Measurements from ENCODE around the gene NAGK.
"Not testable (repeated sequence)": the region's sequence is repeated elsewhere in the genome, so short reads cannot be mapped to it uniquely, and the experiment has no call there.

Gene NAGK

GRCh38 chr2:71068218-71069035, at the start of gene NAGK:
NAGK (plus strand) TSS chr2:71068648; CDS start chr2:71068684, 36 bp downstream.
- DNase-seq, result peak; percentile 99

- not testable (repeated sequence) for DNase-seq
Observed at GRCh38 chr2:71019989-71020388, 48.5 kb upstream of the NAGK start.

- not testable (repeated sequence) for DNase-seq
Observed at GRCh38 chr2:71021394-71021793, 47.1 kb upstream of the NAGK start.

- DNase-seq, result not testable (repeated sequence)
Observed at GRCh38 chr2:71023553-71024243, 44.8 kb upstream of the NAGK start.

- DNase-seq, result not testable (repeated sequence)
Observed at GRCh38 chr2:71036296-71036695, 32.2 kb upstream of the NAGK start.

DNA sequence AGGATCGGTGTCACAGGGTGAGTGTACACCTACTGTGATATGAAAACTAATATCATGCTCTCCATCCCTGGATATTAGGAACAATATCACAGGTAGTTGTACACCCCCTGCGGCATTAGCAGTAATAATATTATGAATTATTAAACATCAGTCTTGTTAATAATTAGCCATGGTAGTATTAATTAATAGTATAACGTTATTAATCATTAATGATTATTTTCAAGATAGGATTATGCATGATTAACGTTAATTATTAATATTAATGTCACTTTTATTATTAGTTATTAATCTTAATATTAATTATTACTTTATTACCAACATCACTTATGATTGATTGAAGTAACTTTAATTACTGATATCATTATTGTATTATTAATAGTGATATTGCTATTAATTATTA, 26.2 kb upstream of the NAGK start:
- no peak for DNase-seq

DNA sequence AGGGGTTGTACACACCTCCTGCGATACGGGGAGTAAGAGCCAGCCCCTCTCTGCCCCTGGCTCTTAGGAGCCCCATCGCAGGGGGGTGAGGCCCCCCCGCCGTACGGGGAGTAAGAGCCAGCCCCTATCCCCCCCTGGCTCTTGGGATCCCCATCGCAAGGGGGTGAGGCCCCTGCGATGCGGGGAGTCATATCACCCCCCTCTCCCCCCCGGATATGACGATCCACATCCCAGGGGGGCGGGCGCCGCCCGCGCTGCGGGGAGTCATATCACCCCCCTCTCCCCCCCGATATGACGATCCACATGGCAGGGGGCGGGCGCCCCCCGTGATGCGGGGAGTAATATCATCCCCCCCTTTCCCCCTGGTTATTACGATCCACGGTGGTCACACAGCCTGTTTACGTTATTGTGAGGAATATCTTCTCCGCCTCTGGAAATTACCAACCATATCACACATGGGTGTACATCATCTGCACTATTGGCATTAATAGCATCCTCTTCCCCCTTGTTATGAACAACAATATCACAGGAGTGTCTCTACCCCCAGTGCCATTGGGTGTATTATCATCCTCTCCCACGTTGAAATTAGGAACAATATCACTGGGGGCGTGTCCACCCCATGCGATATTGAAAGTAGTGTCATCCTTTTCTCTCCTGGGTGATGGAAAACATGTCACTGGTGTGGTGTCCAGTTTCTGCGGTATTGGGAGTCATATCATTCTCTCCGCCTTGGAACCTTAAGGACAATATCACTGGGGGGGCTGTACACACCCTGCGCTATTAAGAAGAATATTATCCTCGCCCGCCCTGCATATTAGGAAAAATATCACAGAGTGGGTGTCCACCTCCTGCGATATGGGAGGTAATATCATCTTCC, 24.7 kb upstream of the NAGK start:
- peak; percentile 17 for DNase-seq

GRCh38 chr2:71045151-71045550, 23.3 kb upstream of the NAGK start:
- DNase-seq, result no peak

DNA sequence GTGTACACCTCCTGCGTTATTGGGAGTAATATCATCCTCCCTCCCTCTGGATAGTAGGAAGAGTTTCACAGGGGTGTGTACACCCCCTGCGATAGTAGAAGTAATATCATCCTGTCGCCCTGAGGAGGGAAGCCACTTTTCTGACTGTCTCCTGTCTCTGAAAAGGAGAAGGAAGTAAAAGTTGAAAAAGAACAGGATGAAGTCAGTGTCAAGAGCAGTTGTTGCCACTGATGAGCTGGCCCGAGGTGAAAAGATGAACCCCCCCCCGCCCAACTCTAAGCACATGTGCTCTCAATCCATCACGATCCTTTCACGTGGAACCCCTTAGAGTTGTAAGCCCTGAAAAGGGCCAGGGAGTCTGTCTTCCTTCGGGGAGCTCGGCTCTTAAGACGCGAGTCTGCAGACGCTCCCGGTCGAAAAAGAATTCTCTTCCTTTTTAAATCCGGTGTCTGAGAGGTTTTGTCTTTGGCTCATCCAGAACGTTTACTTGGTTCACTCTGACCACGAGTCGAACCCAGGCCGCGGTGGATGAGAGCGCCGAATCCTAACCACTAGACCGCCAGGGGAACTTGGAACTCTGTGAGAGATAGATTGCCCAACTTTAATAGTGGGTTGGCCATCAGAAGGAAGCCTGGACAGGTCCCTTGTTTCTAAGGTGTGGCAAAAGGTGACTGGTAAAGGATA, 22.4 kb upstream of the NAGK start:
- peak; percentile 35 for DNase-seq

DNA sequence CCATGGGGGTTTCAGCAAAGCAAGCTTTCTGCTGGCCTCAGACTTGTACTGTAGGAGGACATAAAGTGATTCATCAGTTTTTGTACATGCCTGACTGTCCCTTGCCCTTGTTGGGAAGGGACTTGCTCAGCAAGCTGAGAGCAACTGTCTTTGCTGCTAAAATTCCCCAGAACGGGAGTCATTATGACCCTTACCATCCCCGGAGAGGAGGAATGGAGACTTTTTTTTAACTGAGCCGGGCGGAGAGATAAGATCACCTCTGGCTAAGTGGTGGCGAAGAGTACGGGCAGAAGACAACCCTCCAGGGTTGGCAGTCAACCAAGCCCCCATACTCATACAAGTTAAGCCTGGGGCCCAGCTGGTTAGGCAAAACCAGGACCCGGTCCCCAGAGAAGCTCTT, 20.4 kb upstream of the NAGK start:
- no peak for DNase-seq

DNA sequence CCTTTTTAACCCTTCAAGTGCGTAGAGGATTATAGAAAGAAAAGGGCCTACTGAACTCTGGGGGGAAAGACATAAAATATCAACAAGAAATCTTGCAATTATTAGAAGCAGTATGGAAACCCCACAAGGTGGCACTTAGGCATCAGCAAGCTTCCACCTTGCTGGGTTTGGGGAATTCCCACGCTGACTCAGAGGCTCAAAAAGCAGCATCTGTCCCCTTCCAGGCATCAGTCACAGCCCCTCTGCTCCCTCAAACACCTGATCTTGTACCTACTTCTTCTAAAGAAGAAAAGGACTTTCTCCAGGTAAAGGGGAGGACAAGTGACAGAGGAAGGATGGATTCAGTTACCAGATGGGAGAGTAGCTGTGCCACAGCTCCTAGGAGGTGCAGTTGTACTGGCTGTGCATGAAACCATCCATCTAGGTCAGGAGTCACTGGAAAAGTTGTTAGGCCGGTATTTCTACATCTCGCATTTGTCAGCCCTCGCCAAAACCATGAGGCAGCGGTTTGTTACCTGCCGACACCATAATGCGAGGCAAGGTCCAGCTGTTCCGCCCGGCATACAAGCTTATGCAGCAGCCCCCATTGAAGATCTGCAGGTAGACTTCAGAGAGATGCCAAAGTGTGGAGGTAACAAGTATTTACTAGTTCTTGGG, 18.6 kb upstream of the NAGK start:
- DNase-seq, result not testable (repeated sequence)

GRCh38 chr2:71055206-71055740, 13.2 kb upstream of the NAGK start:
- DNase-seq, result not testable (repeated sequence)

- no peak for DNase-seq
Observed at GRCh38 chr2:71060211-71060610, 8.2 kb upstream of the NAGK start.

DNA sequence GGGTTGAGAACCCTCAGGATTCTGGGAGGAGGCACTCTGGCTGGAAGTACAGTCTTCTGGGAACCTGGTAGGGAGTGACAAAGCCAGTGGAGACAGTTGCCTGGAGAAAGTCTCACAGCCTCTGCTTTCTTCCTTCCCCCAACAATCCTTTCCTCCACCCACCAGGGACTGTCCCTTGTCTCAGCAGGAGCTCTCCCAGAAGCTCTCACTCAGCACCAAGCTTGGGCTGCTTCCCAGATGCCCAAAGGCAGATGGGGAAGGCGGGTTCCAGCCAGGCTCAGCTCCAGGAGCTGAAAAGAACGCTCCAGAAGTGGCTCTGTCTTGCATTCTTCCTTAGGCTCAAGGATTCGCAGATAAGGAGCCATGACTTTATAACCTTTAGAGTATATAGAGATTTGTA, 7.6 kb upstream of the NAGK start:
- no peak for DNase-seq

- DNase-seq, result no peak
Observed at GRCh38 chr2:71063216-71063615, 5.2 kb upstream of the NAGK start.

GRCh38 chr2:71064110-71064611, 4.3 kb upstream of the NAGK start:
- DNase-seq, result no peak

GRCh38 chr2:71064754-71065621, 3.5 kb upstream of the NAGK start:
- peak; percentile 84 for DNase-seq

DNA sequence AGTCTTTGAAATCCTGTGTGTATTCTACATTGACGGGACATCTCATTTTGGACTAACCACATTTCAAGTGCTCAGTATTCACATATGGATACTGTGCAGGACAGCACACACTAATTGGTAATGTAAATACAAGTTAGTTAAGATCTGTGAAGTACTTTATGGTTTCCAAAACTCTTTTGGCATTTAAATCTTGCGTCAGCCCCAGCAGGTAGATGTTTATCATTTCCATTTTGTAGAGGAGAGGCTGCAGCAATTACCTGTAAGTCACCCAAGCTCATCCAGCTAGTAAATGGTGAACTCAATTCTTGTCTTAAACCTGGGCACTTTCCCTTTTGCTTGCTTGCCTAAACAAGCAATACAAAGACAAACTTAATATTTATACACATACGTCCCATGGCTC, 1.6 kb upstream of the NAGK start:
- DNase-seq, result no peak

GRCh38 chr2:71067567-71068217, 756 bp upstream of the NAGK start:
- DNase-seq, result peak; percentile 53

DNA sequence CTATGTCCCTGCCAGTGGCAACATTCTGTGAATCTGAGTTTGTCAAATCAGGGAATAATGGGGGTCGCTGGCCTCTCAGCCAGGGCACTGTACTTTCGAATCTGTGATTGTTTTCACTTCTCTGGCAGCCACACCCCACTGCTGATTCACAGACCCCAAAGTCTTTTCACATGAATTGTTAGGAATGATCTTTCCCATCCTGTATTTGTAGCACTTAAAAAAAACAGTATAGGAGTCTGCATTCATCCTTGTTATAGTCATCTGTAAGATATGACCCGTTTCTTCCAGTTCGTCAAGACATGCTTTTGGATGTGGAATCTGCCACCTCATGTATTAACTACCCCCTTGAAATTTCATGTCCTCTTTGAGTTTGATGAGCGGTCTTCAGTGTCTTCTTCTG, 928 bp downstream of the NAGK start:
- no peak for DNase-seq

All from hematopoietic multipotent progenitor cell treated with erythropoietin and hydrocortisone succinate and interleukin-3 and kit ligand, for 4 days (in vitro differentiated cells).